ENCODE results near the gene NFIX. TPM values are rescaled to one million over a fixed set of nuclear protein-coding genes. Genes with fewer than 3 reads are reported as not detected.

The NFIX gene
- total and polyA plus RNA-seq, 2 of the 13 experiments (the other 11 are each of a cell fraction or from before 2014, with no cell fraction given) = 3.4 to 5.4 TPM

- TF ChIP-seq ATRX (CRISPR knock-in tag; IDR thresholded peaks at IDR 0.05; ENCODE audit: borderline replicate concordance) = no peak; the same call in 1 of the 2 replicates
- TF ChIP-seq HOXA7 (CRISPR knock-in tag; IDR thresholded peaks at IDR 0.05) = no peak
- TF ChIP-seq ZFX (CRISPR knock-in tag; IDR thresholded peaks at IDR 0.05; ENCODE audit: low read depth) = peak; percentile 73; the same call in 1 of the 2 replicates
- TF ChIP-seq ZFP82 (CRISPR knock-in tag; IDR thresholded peaks at IDR 0.05; ENCODE audit: borderline replicate concordance) = peak; percentile 95
- peak; percentile 76 for TF ChIP-seq ZNF232 (CRISPR knock-in tag; IDR thresholded peaks at IDR 0.05; ENCODE audit: borderline replicate concordance)
- TF ChIP-seq MBD4 (IDR thresholded peaks at IDR 0.05; ENCODE audit: borderline replicate concordance, low read length) = no peak
- peak; percentile 97 for TF ChIP-seq USF2 (IDR thresholded peaks at IDR 0.05; ENCODE audit: low read depth, low read length)
- peak; percentile 98; the same call in 1 of the 2 replicates for TF ChIP-seq USF2 (CRISPR knock-in tag; IDR thresholded peaks at IDR 0.05; ENCODE audit: borderline replicate concordance)
- peak; percentile 31; the same call in 1 of the 2 replicates for TF ChIP-seq REPIN1 (CRISPR knock-in tag; IDR thresholded peaks at IDR 0.05; ENCODE audit: borderline replicate concordance, low read depth)
- TF ChIP-seq ATF3 (CRISPR knock-in tag; IDR thresholded peaks at IDR 0.05) = peak; percentile 40; the same call in 1 of the 2 replicates
- peak; percentile 89 for TF ChIP-seq ELF1 (CRISPR knock-in tag; IDR thresholded peaks at IDR 0.05)
- peak; percentile 9; the same call in 1 of the 2 replicates for TF ChIP-seq ZIK1 (CRISPR knock-in tag; IDR thresholded peaks at IDR 0.05; ENCODE audit: borderline replicate concordance, low read depth)
- TF ChIP-seq ZSCAN22 (CRISPR knock-in tag; IDR thresholded peaks at IDR 0.05) = peak; percentile 61; the same call in 1 of the 2 replicates
- TF ChIP-seq LCORL (IDR thresholded peaks at IDR 0.05) = no peak
- peak; percentile 53; the same call in 1 of the 2 replicates for TF ChIP-seq LCORL (CRISPR knock-in tag; IDR thresholded peaks at IDR 0.05)
- TF ChIP-seq AGO2 (optimal IDR thresholded peaks at IDR 0.05; ENCODE audit: low read depth, low read length) = peak; percentile 98
- TF ChIP-seq PRPF4 (IDR thresholded peaks at IDR 0.05; ENCODE audit: low read depth, low read length, poor library complexity, severe bottlenecking) = no peak
- TF ChIP-seq ZZZ3 (CRISPR knock-in tag; IDR thresholded peaks at IDR 0.05; ENCODE audit: borderline replicate concordance) = 0 out of 2 replicates have a peak, but pooled peaks have one; percentile 48
- peak; percentile 100 for TF ChIP-seq CREB1 (IDR thresholded peaks at IDR 0.05)
- peak; percentile 96 for TF ChIP-seq CREB1 (CRISPR knock-in tag; IDR thresholded peaks at IDR 0.05)
- TF ChIP-seq ZNF879 (CRISPR knock-in tag; IDR thresholded peaks at IDR 0.05) = peak; percentile 38; the same call in 1 of the 2 replicates
- peak; percentile 99 for TF ChIP-seq ZBTB14 (CRISPR knock-in tag; IDR thresholded peaks at IDR 0.05)
- TF ChIP-seq FOXA1 (IDR thresholded peaks at IDR 0.05) = no peak
- TF ChIP-seq FOXA1 (CRISPR knock-in tag; IDR thresholded peaks at IDR 0.05) = peak; percentile 36; the same call in 1 of the 2 replicates
- TF ChIP-seq RFXAP (CRISPR knock-in tag; IDR thresholded peaks at IDR 0.05; ENCODE audit: borderline replicate concordance) = peak; percentile 74; the same call in 1 of the 2 replicates
- TF ChIP-seq KLF11 (CRISPR knock-in tag; IDR thresholded peaks at IDR 0.05) = peak; percentile 26; the same call in 1 of the 2 replicates
- peak; percentile 14; the same call in 1 of the 2 replicates for TF ChIP-seq PITX1 (CRISPR knock-in tag; IDR thresholded peaks at IDR 0.05)
- TF ChIP-seq BHLHE40 (IDR thresholded peaks at IDR 0.05; ENCODE audit: low read length) = peak; percentile 100
- 0 out of 2 replicates have a peak, but pooled peaks have one; percentile 29 for TF ChIP-seq NCOA1 (CRISPR knock-in tag; IDR thresholded peaks at IDR 0.05)
- TF ChIP-seq ZSCAN31 (CRISPR knock-in tag; IDR thresholded peaks at IDR 0.05; ENCODE audit: low read depth) = peak; percentile 78; the same call in 1 of the 2 replicates
Observed at GRCh38 chr19:12945479-12946091, 49.7 kb upstream of the NFIX start, which contains the start of gene RAD23A (continued).
